ACC112 (cell line): ENCODE results near the gene SYNJ2.
"Not testable (repeated sequence)": the region's sequence is repeated elsewhere in the genome, so short reads cannot be mapped to it uniquely, and the experiment has no call there.

ENCODE experiments used
- H2AFZ ChIP-seq: fragments of 200-600 bp; sonication (generic); one replicate; pipeline ENCODE4 v1.6.0; 2017; ENCODE audit warnings: antibody characterized with exemption, low read length; ENCODE audit not compliant: unreplicated experiment
- H3K27ac ChIP-seq: fragments of 200-600 bp; sonication (generic); 2 replicates; pipeline ENCODE4 v1.5.1; 2014; ENCODE audit warnings: low read depth, mild to moderate bottlenecking, antibody characterized with exemption, low read length, moderate library complexity
- H3K27me3 ChIP-seq: fragments of 200-600 bp; sonication (generic); 2 replicates; pipeline ENCODE4 v1.6.1; 2014; ENCODE audit warnings: mild to moderate bottlenecking, antibody characterized with exemption, low read length, moderate library complexity, mixed read lengths; ENCODE audit not compliant: insufficient read depth
- H3K36me3 ChIP-seq: fragments of 200-600 bp; sonication (generic); 2 replicates; pipeline ENCODE4 v1.6.1; 2016; ENCODE audit warnings: mild to moderate bottlenecking, antibody characterized with exemption, low read length, moderate library complexity, mixed read lengths; ENCODE audit not compliant: insufficient read depth
- H3K4me1 ChIP-seq: fragments of 200-600 bp; sonication (generic); one replicate; pipeline ENCODE4 v1.6.1; 2016; ENCODE audit warnings: low read length, mixed read lengths; ENCODE audit not compliant: insufficient read depth, unreplicated experiment, control insufficient read depth
- H3K4me3 ChIP-seq: fragments of 200-600 bp; sonication (generic); 2 replicates; pipeline ENCODE4 v1.5.1; 2014; ENCODE audit warnings: mild to moderate bottlenecking, low read depth, low read length
- H3K79me2 ChIP-seq: fragments of 200-600 bp; sonication (generic); one replicate; pipeline ENCODE4 v1.6.0; 2016; ENCODE audit warnings: low read length; ENCODE audit not compliant: control insufficient read depth, unreplicated experiment, insufficient read depth

SYNJ2 gene

DNA sequence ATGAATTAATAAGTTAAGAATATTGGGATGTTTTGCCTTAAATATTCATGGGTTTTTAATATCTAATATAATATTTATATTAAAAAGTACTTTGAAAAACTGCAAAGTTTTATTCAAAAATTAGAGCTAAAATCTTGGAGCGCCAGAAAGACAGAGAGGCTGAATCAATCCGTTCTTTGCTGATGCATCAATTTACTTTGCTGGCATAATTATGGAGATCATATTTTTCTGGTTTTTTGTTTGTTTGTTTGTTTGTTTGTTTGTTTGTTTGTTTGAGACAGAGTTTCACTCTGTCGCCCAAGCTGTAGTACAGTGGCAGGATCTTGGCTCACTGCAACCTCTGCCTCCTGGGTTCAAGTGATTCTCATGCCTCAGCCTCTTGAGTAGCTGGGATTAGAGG, 9.5 kb upstream of the SYNJ2 start:
- H3K4me1 ChIP-seq = peaks cover 17% of the 10 kb centered on the region
- H3K36me3 ChIP-seq, H3K27me3 ChIP-seq, H2AFZ ChIP-seq, H3K4me3 ChIP-seq, H3K27ac ChIP-seq, H3K79me2 ChIP-seq: not testable (repeated sequence)

- H2AFZ ChIP-seq = no peak overlapping the region
- no peaks in the 10 kb centered on the region for H3K79me2 ChIP-seq
- peaks cover 9% of the 10 kb centered on the region for H3K4me1 ChIP-seq
- H3K27ac ChIP-seq = no peak overlapping the region
- no peaks in the 10 kb centered on the region for H3K36me3 ChIP-seq
- H3K4me3 ChIP-seq = no peak overlapping the region
- no peaks in the 10 kb centered on the region for H3K27me3 ChIP-seq
These were observed 7.2 kb upstream of the SYNJ2 start for GRCh38 chr6:157974341-157974894.

- Histone ChIP-seq H2AFZ (no peak overlapping the region), H3K4me1 (peaks cover 8% of the 10 kb centered on the region), H3K36me3 (no peaks in the 10 kb centered on the region), H3K4me3 (no peak overlapping the region), H3K27ac (no peak overlapping the region), H3K27me3 (no peaks in the 10 kb centered on the region), H3K79me2 (no peaks in the 10 kb centered on the region)
These were observed 6.7 kb upstream of the SYNJ2 start for GRCh38 chr6:157974967-157975366.

- Histone ChIP-seq H3K27me3 (no peaks in the 10 kb centered on the region), H3K27ac (no peak overlapping the region), H3K79me2 (no peaks in the 10 kb centered on the region), H3K36me3 (no peaks in the 10 kb centered on the region), H3K4me3 (no peak overlapping the region), H3K4me1 (peaks cover 8% of the 10 kb centered on the region), H2AFZ (no peak overlapping the region)
These were observed 6.2 kb upstream of the SYNJ2 start for GRCh38 chr6:157975456-157975855.

DNA sequence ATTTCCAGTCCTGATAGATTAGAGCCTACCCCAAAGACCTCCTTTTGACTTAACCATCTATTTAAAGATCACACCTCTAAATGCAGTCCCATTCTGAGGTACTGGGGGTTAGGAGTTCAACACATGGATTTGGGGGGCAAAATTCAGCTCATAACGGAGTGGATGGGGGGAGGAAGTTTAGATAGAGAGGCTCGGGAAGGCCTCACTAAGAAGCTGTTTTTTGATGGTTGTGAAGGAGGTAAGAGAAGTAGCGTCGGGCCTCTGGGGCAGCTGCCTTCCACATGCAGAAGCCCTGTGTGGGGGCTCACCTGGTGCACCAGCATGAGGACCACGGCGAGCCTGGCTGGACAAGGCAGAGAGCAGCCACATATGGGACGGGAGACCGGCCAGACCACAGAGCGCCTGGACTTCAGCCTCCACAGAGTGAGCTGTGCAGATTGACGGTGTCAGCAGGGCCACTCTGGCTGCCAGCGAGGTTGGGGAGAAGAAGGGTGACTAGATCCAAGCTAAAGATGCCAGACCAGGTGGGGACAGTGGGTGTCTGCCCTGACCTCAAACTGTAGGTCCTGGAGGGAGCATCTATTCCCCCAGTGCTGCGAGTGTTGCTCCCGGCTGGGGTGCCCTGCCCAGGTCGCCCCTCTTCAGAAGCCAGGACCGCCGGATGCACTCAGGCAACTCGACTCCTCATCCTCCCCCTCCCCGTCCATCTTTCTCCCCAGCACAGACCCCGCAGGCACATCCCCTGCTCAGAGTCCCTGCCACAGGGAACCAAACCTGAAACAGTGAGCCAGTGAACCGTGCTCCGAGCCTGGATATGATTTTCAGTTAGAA, 5.1 kb upstream of the SYNJ2 start:
- Histone ChIP-seq H2AFZ (no peak overlapping the region), H3K27ac (no peak overlapping the region), H3K4me3 (no peak overlapping the region), H3K27me3 (no peaks in the 10 kb centered on the region), H3K4me1 (peaks cover 10% of the 10 kb centered on the region), H3K79me2 (no peaks in the 10 kb centered on the region), H3K36me3 (no peaks in the 10 kb centered on the region)

GRCh38 chr6:157977176-157977804, 4.4 kb upstream of the SYNJ2 start:
- no peak overlapping the region for H3K27ac ChIP-seq

GRCh38 chr6:157978021-157978783, 3.5 kb upstream of the SYNJ2 start:
- Histone ChIP-seq H2AFZ (no peak overlapping the region), H3K4me3 (no peak overlapping the region), H3K27ac (no peak overlapping the region), H3K79me2 (peaks cover 11% of the 10 kb centered on the region), H3K36me3 (no peaks in the 10 kb centered on the region), H3K27me3 (no peaks in the 10 kb centered on the region), H3K4me1 (peaks cover 10% of the 10 kb centered on the region)

More at GRCh38 chr6:157977176-157977804, 4.4 kb upstream of the SYNJ2 start:
- Histone ChIP-seq H3K4me3 (no peak overlapping the region), H3K27me3 (no peaks in the 10 kb centered on the region), H3K79me2 (peaks cover 1% of the 10 kb centered on the region), H3K36me3 (no peaks in the 10 kb centered on the region), H3K4me1 (peaks cover 10% of the 10 kb centered on the region), H2AFZ (no peak overlapping the region)

- Histone ChIP-seq H3K27me3 (no peaks in the 10 kb centered on the region), H3K36me3 (no peaks in the 10 kb centered on the region), H3K27ac (no peak overlapping the region), H3K4me1 (peaks cover 15% of the 10 kb centered on the region), H2AFZ (no peak overlapping the region), H3K4me3 (no peak overlapping the region), H3K79me2 (peaks cover 34% of the 10 kb centered on the region)
These were observed 1.2 kb upstream of the SYNJ2 start for GRCh38 chr6:157980288-157981131.

DNA sequence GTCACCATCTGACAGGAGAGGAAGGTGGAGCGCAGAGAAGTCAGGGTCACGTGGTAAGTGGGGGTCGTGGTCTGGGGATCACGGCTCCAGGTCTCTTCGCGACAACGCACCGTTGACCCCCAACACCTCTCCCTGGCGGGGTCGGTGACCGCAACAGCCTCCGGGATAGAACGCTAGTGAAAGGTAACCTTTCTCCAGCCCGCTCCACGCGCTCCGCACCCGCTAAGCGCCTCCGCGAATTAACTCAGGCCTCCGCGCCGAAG, 600 bp upstream of the SYNJ2 start:
- Histone ChIP-seq H3K4me1 (peaks cover 18% of the 10 kb centered on the region), H3K27me3 (no peaks in the 10 kb centered on the region), H3K79me2 (peaks cover 39% of the 10 kb centered on the region), H3K4me3 (peak overlapping the region; percentile 87), H3K36me3 (no peaks in the 10 kb centered on the region), H3K27ac (no peak overlapping the region), H2AFZ (peak overlapping the region; percentile 70)

DNA sequence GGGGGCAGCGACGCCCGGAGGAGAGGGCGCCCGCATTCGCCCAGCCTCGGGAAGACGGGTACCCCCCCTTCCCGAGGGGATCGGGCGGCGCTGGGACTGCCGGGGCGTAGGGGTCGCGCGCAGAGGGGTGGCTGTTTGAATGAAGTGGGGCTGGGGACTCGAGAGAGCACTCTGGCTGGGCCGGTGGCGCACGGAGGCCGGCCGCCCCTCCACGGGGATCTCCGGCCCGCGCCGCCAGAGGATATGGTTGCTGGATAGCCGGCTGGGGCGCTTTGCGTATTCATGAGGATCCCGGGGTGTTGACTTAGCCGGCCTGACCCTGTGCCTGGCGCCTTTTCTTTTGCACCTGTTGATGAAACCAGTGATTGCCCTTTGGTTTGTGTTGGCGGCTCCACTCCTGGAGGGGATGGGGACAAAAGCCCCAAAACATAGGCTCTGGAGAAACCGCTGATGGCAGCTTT, 469 bp downstream of the SYNJ2 start:
- peaks cover 50% of the 10 kb centered on the region for H3K79me2 ChIP-seq
- H3K4me3 ChIP-seq = peak overlapping the region; percentile 87
- H3K27me3 ChIP-seq = no peaks in the 10 kb centered on the region
- H3K36me3 ChIP-seq = no peaks in the 10 kb centered on the region
- H2AFZ ChIP-seq = peak overlapping the region; percentile 70
- peaks cover 19% of the 10 kb centered on the region for H3K4me1 ChIP-seq
- H3K27ac ChIP-seq = peak overlapping the region; percentile 27; the same call in 1 of the 2 replicates
